Nephron progenitor cell (in vitro differentiated cells): Measurements from ENCODE around the gene LRIG1.
A peak's percentile ranks its signal among the peaks of the same experiment; 100 is the strongest.

ENCODE experiments used
- DNase-seq: peaks from one replicate; pipeline ENCODE4 v3.0.0; 2021
- H3K27ac Mint-ChIP-seq: 2 replicates; pipeline ENCODE4 v1.8.0; 2021; ENCODE audit warnings: mild to moderate bottlenecking, moderate library complexity, mixed read lengths
- H3K27me3 Mint-ChIP-seq: 2 replicates; pipeline ENCODE4 v1.8.0; 2021; ENCODE audit warnings: mild to moderate bottlenecking, low read depth, mixed read lengths; ENCODE audit not compliant: poor library complexity
- H3K36me3 Mint-ChIP-seq: 2 replicates; pipeline ENCODE4 v1.8.0; 2021; ENCODE audit warnings: low read depth, mixed read lengths
- H3K4me1 Mint-ChIP-seq: 2 replicates; pipeline ENCODE4 v1.8.0; 2021; ENCODE audit warnings: mixed read lengths
- H3K4me3 Mint-ChIP-seq: 2 replicates; pipeline ENCODE4 v1.8.0; 2021; ENCODE audit warnings: mild to moderate bottlenecking, moderate library complexity, mixed read lengths
- H3K9me3 Mint-ChIP-seq: 2 replicates; pipeline ENCODE4 v1.8.0; 2021; ENCODE audit warnings: mild to moderate bottlenecking, moderate library complexity, mixed read lengths
- TF ChIP-seq, protein P1 (sequence below): fragments of 200-600 bp; sonication (generic); IDR thresholded peaks from 2 replicates; pipeline ENCODE4 v1.5.0; 2021; ENCODE audit warnings: antibody characterized with exemption

The LRIG1 gene

DNA sequence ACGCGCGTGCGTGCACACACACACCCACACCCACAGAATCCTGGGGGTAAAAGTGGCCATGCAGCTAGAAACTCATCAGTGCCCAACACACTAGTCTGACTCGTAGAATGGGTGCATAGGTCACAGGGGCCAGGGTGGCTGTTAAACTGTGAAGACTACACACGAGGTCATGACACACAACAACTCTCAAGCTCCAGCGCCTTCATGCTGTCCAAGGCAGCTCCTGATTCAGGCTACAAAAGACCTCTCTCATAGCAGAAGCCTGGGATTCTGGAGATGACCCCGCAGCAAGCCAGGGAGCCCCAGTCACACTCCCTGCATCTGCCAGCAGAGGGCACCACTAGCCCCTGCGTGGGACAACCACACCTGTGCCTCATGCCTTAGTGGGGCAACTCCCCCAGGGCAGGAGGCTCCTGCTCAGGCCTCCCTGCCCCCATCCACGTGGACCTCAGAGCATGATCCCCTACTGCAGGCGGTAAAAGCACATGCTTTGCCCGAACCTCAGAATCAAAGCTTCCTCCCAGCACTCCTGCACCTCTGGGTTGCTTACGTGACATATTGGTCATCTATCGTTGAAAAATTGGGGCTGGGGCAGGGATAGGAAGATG, 93.1 kb downstream of the LRIG1 start:
- Mint-ChIP-seq H3K27ac (no peak overlapping the region), H3K9me3 (no peaks in the 10 kb centered on the region), H3K4me1 (peaks cover 46% of the 10 kb centered on the region), H3K27me3 (peaks cover 3% of the 10 kb centered on the region), H3K36me3 (peaks cover 49% of the 10 kb centered on the region), H3K4me3 (no peak overlapping the region)
- TF ChIP-seq, protein P1, sequence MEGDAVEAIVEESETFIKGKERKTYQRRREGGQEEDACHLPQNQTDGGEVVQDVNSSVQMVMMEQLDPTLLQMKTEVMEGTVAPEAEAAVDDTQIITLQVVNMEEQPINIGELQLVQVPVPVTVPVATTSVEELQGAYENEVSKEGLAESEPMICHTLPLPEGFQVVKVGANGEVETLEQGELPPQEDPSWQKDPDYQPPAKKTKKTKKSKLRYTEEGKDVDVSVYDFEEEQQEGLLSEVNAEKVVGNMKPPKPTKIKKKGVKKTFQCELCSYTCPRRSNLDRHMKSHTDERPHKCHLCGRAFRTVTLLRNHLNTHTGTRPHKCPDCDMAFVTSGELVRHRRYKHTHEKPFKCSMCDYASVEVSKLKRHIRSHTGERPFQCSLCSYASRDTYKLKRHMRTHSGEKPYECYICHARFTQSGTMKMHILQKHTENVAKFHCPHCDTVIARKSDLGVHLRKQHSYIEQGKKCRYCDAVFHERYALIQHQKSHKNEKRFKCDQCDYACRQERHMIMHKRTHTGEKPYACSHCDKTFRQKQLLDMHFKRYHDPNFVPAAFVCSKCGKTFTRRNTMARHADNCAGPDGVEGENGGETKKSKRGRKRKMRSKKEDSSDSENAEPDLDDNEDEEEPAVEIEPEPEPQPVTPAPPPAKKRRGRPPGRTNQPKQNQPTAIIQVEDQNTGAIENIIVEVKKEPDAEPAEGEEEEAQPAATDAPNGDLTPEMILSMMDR = peak; percentile 92
- DNase-seq = peak; percentile 81

DNA sequence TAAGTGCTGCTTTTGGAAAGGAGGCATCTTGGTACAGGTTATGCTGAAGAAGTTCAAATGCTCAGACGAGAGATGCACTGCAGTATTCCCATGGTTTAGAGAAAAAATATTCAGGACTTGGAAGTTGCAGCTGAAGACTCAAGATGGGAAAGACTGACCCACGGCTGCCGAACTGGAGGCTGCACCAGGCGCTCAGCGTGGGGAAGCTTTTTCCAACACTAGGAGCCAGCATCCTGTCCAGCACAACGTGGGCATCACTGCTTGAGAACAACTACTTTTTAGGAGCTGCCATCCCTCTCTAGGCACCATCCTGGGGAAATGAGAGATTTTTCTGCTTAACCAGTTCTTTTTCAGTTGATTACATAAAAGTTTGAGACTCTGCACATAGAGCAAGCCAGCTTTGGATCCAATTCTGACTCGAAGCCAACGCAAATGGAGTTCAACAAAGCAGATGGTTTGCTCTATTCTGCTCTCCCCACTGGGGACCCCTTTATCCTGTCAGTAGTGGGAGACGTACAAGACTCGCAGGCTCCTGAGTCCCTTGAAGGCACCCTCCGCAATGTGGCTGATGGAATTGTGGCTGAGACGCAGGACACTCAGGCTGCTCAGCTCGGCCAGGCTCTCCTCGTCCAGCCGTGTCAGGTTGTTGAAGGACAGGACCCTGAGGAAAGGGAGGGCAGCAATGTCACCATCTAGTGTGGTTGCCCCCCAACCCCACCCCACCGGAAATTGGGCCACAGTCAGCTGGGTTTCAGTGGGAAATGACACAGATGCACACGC, 93.8 kb downstream of the LRIG1 start:
- peaks cover 42% of the 10 kb centered on the region for H3K36me3 Mint-ChIP-seq
- no peak overlapping the region for H3K27ac Mint-ChIP-seq
- H3K4me1 Mint-ChIP-seq = peaks cover 51% of the 10 kb centered on the region
- H3K4me3 Mint-ChIP-seq = no peak overlapping the region
- peaks cover 3% of the 10 kb centered on the region for H3K27me3 Mint-ChIP-seq
- DNase-seq = no peak
- TF ChIP-seq, protein P1 = no peak
- H3K9me3 Mint-ChIP-seq = no peaks in the 10 kb centered on the region

- peaks cover 3% of the 10 kb centered on the region for H3K27me3 Mint-ChIP-seq
- H3K36me3 Mint-ChIP-seq = peaks cover 35% of the 10 kb centered on the region
- H3K27ac Mint-ChIP-seq = no peak overlapping the region
- H3K4me1 Mint-ChIP-seq = peaks cover 54% of the 10 kb centered on the region
- no peak for DNase-seq
- TF ChIP-seq, protein P1 = no peak
- H3K9me3 Mint-ChIP-seq = no peaks in the 10 kb centered on the region
- H3K4me3 Mint-ChIP-seq = no peak overlapping the region
Observed at GRCh38 chr3:66406163-66406562, 94.7 kb downstream of the LRIG1 start.

- no peak overlapping the region for H3K4me3 Mint-ChIP-seq
- H3K36me3 Mint-ChIP-seq = peaks cover 33% of the 10 kb centered on the region
- TF ChIP-seq, protein P1 = no peak
- peaks cover 58% of the 10 kb centered on the region for H3K4me1 Mint-ChIP-seq
- H3K9me3 Mint-ChIP-seq = no peaks in the 10 kb centered on the region
- DNase-seq = no peak
- no peak overlapping the region for H3K27ac Mint-ChIP-seq
- H3K27me3 Mint-ChIP-seq = peaks cover 3% of the 10 kb centered on the region
Observed at GRCh38 chr3:66405701-66406091, 95.1 kb downstream of the LRIG1 start.

GRCh38 chr3:66404903-66405700, 95.7 kb downstream of the LRIG1 start:
- Mint-ChIP-seq H3K27ac (peak overlapping the region; percentile 48), H3K4me1 (peaks cover 64% of the 10 kb centered on the region), H3K9me3 (no peaks in the 10 kb centered on the region), H3K36me3 (peaks cover 29% of the 10 kb centered on the region), H3K4me3 (no peak overlapping the region), H3K27me3 (peaks cover 3% of the 10 kb centered on the region)
- no peak for DNase-seq
- TF ChIP-seq, protein P1 = no peak
